NOMO-1 treated with DMSO at 0.1 percent for 48 hours (cell line): ENCODE results near the gene DIP2B.
"Not testable (repeated sequence)": the region's sequence is repeated elsewhere in the genome, so short reads cannot be mapped to it uniquely, and the experiment has no call there.

Source experiments
- DNase-seq: peaks from one replicate; lab custom pipeline; 2025; ENCODE audit not compliant: unreplicated experiment; lab: John Stamatoyannopoulos, UW

The DIP2B gene

DNA sequence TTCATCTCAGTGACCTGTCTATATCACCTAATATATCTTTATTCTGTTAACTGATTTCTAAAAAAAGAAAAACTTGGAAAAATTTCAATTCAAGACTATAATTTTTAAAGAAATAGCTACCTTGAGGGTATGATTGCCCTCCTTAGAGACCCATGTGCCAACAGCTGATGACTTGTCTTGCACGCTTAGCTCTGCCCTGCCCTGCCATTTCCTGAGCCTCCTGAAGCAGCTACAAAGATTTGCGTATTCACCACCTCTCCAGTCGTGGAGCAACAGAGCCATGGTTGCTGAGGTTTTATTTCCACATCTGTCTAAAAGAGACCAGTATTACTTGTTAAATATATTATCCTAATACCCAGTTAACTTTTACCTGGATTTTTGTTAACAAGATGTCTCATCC, 167.4 kb downstream of the DIP2B start:
- no peak for DNase-seq

DNA sequence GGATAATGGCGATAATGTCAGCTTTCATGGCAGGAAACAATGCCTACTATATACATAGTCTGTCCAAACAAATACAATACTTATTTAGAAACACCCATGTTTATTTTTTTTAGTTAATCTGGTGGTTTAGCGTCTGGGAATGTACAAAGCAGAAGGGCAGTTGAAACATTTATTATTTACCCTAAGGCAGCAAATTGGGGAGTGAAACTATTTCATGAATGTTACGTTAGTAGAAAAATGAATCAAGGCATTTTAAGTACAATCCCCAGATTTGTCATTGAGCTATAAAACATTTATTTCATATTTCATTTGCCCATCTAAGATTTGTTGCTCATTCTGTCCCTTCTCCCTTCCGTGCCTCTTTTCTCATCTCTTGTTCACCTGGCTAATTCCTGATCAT, 172.0 kb downstream of the DIP2B start:
- no peak for DNase-seq

DNA sequence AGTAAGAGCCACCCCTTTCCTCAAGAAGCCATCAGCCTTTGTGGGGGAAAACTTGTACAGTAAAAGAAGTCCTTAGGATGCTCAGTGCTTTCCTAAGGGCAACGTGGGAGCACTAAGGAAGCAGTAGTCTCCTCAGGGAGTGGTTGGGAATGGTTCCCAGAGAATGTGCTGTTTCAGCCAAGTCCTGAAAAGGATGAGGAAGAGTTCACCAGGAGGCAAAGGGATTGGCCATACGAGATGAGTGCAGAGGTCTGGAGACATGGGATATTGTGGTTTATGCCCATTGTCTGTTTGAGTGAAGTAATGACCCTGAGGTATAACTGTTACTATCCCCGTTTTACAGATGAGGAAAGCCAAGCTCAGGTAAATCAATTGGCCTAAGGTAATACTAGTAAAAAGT, 173.1 kb downstream of the DIP2B start:
- no peak for DNase-seq

DNA sequence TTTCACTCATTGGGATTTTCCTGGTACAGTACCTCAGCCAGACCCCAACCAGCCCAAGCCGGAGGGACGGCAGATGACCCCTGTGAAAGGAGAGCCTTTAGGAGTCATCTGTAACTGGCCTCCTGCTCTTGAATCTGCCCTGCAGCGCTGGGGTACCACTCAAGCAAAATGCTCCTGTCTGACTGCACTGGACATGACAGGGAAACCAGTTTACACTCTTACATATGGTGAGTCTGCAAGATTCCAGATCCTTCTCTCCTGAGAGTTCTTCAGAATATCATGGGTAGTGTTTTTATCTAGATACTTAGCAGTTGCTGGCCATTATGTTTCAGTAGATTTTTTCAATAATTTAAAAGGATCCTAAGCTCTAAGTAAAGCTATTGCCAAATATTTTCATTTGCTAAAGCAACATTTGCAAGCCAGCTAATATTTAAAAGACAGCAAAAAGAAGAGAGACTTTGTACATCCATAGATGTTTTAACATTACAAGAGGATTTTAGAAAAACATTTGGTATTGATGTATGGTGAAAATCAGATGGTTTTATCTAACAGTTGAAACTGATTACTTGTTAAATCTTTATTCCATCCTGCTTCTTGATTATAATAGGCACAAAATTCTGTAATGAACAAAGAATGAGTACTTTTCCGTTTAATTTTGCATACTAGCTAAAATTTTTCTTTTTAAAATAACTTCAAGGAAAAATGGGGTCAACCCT, 174.0 kb downstream of the DIP2B start:
- DNase-seq, result no peak

DNA sequence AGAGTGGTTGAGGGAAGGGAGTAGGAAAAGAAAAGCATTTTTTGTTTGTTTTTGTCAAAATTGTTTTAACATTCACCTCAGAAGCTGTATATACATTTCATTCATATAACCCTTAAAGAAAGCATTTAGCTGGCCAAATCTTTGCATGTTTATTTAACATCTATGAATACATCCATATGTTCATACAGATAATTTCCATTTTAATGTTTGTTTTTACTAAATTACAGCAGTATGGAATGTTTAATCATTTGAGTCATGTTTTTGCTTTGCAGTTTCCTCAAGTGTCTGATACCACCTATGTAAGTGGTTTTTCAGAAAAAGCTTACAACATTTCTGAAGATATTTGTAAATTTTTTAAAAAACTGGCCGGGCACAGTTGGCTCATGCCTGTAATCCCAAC, 174.8 kb downstream of the DIP2B start:
- no peak for DNase-seq

DNA sequence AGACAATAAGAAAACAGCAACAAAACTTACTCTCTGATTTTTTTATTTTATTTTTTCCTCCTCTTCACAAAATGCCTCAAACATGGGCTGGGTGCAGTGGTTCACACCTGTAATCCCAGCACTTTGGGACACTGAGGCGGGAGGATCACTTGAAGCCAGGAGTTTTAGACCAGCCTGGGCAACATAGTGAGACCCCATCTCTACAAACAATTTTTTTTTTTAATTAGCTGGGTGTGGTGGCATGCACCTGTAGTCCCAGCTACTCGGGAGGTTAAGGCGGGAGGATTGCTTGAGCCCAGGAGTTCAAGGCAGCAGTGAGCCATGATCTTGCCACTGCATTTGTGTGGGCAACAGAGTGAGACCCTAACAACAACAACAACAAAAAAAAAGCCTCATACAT, 176.3 kb downstream of the DIP2B start:
- DNase-seq, result not testable (repeated sequence)

DNA sequence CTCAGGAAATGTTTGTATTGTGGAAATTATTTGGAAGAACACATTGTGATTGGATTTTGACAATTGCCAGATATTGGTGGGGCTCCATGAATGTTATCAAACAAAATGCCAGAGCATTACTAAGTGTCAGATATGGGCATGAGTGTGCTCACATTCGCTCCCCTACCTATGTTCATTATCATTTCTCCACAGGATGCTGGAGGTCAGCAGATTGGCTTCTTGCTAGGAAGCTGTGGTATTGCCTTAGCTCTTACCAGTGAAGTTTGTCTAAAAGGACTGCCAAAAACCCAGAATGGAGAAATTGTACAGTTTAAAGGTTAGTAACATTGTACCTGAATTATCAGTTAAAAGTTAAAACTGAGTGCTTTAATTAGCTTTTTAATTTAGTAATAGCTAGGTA, 180.9 kb downstream of the DIP2B start:
- no peak for DNase-seq

DNA sequence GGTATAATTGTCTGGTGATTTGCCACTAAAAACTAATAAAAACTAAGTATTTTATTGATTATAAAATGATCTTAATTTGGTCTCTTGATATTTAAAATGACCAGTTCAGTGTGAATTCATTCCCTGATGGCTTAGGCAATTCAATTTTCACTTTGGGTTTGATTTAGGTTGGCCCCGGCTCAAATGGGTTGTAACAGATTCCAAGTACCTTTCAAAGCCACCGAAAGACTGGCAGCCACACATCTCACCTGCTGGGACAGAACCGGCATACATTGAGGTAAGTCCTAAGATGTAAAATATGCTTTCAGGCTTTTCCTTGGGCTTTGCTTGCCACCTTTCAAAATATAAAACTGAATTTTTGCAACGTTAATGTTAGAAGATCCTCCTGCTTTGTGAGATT, 181.6 kb downstream of the DIP2B start:
- no peak for DNase-seq

DNA sequence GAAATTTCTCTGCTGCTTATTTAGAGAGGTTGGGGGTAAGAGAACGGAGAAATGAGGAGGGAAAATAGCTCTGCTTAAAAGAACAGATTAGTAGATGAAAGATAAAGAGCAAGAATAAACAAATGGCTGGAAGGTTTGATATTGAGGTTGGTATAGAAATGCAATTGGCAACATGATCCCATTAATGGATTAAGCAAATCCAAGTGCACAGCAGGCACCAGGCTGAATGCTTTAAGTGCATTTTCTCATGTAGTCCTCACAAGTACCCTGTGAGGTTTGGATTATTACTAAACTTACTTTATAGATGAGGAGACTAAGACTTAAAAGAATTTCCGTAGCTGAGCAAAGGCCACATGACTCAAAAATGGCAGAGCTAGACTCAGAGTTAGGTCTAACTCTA, 182.2 kb downstream of the DIP2B start:
- no peak for DNase-seq

DNA sequence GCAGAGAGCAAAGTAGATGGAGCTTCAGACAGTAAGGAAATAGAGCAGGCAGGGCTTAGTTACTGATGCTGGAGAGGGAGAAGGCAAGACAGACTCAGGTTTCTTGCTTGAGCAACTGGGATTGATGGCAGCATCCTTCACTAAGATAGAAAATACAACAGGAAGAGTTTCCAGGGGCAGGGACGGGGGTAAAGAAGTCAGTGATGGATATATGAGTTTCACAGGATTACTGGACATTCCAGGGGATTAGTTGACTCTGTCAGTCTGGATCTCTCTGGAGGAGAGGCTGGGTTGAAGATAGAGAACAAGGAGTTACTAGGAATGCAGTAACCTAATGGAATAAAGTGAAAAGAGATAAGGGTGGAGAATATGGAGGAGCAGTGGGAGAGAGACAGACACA, 184.7 kb downstream of the DIP2B start:
- no peak for DNase-seq

DNA sequence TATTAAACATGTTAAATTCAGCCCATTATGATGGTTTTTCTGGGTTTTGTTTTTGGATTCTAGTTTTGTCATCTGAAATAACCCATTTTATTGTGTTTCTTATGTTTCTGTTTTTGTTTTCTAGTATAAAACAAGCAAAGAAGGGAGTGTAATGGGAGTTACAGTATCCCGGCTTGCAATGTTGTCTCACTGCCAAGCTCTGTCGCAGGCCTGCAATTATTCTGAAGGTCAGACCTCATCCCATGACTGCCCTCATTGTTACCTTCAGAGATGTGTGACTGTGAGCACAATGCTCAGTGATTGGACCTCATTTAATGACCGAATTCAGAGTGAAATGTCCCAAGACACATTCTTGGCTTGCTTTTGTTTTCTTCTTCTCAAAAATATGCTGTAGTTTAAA, 186.1 kb downstream of the DIP2B start:
- DNase-seq, result no peak

DNA sequence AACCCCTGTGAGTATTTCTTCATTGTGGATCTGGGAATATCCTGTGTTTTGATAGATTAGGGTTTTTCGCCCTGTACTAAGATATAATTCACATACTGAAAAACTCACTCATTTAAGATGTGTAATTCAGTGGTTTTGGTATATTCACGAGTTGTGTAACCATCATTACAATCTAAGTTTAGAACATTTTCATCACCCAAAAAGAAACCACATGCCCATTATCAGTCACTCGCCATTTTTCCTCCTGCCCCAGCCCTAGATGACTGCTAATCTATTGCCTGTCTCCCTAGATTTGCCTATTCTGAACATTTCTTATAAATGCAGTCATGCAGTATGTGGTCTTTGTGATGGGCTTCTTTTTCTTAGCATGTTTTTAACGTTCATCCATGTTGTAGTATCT, 191.2 kb downstream of the DIP2B start:
- DNase-seq, result peak; percentile 75

DNA sequence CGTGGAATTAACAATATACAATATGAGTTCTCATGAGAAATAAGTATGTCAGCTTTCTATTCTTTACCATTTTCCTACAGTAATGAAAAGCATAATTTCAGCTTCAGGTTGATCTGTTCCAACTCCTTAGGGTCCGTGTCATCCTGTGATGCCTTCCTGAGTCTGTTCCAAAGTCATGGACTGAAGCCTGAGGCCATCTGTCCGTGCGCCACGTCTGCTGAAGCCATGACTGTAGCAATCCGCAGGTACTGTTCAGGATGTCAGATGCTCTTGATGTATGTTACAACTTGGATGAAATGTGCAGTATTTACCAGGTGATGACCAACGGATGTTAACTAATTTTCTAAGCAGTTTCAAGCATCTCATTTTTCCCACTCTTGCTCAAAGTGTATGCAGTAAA, 192.1 kb downstream of the DIP2B start:
- no peak for DNase-seq

DNA sequence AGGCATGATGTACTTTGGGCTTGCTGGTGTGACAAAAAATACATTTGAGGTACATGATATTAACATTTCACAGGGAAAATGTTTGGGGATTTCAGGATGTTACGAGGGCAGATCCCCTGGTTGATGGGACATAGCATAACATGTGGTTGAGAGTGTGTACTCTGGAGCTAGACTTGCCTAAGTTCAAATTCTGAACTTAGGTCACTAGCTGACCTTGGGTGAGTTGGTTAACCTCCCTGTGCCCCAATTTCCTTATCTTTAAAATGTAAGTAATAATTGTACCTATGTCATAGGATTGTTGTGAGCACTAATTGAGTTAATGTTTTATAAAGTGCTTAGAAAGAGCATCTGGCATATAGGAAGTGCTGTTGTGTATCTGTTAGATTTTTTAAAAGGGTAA, 194.4 kb downstream of the DIP2B start:
- no peak for DNase-seq

DNA sequence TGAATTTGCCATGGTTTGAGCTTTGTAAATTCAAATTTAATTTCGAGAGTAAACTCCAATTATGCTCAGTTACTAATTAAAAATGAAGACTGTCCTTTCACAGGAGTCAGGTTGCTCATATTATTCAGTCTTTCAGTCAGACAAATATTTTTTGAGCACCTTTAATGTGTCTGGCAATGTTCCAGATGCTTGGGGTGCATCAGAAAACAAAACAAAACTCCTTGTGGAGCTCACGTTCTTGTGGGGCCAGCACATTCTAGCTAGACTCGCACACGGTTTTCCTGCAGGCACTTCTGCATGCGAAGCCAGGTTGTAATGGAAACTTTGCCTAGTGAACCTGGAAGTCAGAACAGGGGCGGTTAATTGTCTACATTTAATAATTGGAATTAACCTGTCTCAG, 195.2 kb downstream of the DIP2B start:
- no peak for DNase-seq

DNA sequence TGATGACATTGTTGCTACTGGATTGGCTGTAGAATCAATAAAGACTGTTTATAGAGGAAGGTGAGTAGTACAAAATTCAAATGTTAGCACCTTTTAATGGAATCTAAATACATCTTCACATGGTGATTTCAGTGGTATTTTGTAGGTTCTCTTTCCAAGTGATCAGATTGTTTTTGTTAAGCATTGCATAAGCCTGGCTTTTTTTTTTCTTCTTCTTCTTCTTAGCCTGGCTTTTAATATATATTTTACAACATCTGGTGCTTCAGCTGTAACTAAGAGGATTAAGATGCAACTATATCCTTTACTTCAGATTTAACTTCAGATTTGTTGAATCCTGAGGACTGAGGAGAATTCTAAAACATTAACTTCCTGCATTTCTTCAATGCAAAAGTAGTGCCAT, 201.8 kb downstream of the DIP2B start:
- no peak for DNase-seq

DNA sequence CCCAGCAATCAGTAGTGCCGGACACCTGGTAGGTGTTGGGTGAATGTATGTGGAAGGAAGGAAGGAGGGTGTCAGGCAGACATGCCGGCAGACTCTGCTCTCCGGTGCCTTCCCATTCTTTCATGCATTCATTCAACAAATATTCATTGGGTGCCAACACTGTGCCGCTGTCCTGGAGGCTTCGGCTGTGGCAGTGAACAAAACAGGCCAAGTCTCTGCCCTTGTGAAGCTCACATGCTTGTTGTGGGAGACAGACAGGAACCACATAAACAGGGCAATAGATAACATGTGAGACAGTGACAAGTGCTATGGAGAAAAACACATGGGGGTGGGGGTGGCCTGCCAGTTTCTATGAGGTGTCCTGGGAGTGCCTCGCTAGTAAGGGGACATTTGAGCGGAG, 202.6 kb downstream of the DIP2B start:
- no peak for DNase-seq

DNA sequence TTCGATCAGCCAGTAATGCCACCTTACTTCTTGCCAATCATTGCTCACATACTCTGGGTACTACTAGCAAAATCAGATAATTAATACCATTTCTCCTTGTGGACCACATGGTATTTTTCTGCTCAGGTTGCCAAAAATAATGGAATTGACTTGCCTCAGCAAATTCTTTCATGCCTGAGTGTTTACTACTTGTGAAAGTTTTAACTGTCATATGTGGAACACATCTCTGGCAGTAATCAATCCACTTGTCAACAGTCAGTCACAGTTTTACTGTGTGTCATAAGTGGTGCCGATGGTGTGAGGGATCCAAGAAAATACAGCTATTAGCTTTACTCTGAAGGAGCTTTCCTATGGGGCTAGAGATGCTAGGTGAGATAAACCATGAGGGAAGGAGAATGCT, 203.8 kb downstream of the DIP2B start:
- no peak for DNase-seq

DNA sequence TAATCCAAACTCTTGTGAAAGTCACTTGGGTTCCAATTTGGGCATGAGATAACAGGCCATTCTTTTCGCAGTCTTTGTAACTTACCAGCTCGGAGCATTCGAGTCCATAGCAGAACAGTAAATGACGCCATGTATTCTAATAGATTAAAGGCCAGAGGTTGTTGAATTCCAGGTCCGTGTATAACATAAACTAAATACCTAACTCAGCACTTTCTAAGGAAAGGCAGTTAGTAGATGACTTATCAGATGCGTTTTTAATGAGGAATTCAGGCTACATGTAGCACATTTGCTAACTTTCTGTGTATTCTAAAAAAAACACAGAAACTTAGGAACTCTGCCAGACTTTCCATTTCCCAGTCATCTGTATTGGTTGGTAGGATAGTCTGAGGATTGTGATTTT, 206.3 kb downstream of the DIP2B start:
- DNase-seq, result no peak

DNA sequence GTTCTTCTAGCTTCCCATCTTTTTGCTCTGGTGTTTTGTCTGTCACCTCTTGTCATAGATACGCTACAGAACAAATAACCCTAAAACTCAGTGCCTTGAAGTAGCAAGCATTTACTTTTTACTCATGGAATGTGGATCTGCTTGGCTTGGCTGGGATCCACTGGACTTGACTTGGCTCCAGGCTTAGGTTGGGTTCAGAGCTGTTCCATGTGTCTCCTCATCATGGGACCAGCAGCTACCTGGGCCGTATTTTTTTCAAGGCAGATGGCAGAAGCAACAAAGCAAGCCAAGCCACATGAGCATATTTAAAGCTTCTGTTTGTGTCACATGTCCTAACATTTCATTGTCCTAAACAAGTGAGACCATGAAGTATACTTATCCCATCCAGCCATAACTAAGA, 210.4 kb downstream of the DIP2B start:
- DNase-seq, result no peak

DNA sequence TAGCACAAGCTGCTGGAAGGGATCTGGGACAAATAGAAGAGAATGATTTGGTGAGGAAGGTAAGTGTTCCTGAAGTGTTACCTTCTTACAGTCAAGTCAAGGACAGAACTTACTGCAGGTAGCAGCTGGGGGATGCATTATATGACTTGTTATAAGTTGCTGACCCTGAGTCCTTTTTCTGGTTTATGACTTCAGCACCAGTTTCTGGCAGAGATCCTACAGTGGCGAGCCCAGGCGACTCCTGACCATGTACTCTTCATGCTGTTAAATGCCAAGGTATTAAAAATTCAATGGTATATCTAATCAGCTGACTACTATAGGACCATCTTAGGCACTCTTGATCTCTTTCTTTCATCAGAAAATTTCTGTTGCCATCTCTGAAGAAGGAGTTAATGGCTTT, 214.0 kb downstream of the DIP2B start:
- no peak for DNase-seq

DNA sequence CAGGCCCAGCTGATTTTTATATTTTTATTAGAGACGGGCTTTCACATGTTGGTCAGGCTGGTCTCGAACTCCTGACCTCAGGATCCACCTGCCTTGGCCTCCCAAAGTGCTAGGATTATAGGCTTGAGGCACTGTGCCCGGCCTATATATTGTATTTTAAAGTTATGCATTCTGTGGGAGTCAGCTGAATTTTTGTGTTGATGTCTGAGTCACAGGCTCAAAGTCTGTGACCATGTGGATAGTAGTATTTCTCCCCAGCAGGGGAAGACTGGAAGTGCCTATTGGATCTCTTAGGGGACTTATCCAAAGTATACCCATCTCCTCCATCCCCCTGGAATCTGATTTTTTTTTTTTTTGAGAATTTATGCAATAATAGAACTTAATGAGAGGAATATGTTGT, 215.3 kb downstream of the DIP2B start:
- DNase-seq, result no peak

DNA sequence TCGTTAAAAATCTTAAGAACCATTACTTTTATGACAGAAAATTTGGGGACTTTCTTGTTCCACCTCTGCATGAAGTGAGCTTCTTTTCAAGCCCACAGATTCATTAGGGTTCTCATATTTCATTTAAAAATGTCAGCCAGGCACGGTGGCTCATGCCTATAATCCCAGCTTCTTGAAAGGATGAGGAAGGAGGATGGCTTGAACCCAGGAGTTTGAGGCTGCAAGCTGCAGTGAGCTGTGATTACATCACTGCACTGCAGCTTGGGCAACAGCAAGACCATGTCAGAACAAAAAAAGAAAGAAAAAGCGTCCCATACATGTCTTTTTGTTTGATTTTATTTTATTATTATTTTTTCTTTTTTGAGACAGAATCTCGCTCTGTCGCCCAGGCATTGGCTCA, 215.7 kb downstream of the DIP2B start:
- DNase-seq, result no peak

DNA sequence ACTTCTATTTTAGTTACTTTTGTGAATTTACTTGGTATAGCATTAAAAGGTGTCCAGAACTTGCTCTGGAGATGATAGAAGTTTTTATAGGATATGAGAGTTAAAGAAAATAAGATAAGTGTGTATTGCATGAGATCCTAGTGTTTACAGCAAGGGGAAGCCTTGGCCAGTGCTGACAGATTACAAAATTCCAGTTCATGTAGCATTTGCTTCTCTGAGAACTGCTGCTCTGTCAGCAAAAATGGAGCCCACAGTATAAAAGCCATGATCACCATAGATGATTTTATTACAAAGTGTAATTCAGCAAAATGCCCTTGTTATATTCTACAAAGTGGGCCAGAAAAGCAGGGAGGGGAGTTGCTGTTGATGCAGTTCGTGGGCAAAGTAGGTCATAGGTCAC, 219.1 kb downstream of the DIP2B start:
- no peak for DNase-seq
